ENCODE results near the gene BBS9. TPM values are rescaled to one million over a fixed set of nuclear protein-coding genes. Genes with fewer than 3 reads are reported as not detected.
A peak's percentile ranks its signal among the peaks of the same experiment; 100 is the strongest.

BBS9 gene
- total and polyA plus RNA-seq, 8 donors = 2.6 to 10.8 (median 6.0) TPM

DNA sequence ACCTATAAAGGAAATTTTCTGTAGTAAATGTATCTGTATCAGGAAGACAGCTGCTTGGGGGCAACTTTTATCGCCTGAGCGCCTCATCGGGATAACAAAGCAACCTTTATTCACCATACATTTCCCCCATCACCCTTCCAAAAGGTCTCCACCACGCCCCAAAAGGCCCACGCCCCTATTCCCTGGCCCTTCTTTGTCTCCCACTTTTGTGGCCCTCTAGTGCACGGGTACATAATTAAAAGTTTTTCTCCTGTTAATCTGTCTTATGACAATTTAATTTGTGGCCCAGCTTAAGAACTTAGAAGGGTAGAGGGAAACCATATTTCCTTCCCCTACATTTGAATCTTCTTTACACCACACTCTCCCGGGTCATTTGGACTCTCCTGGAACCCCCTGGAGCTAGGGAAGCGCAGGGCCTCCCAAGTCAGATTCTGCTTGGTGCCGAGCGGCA lies 20.8 kb upstream of the BBS9 start:
- FAIRE-seq (no peak), DNase-seq (no peak), ATAC-seq (peak in 3 of 4 donors; percentile 3 to 28 (median 6))
- Histone ChIP-seq H3K9me3 (no peaks in the 10 kb centered on the region), H3K27ac (peak overlapping the region; percentile 35 to 72 (median 71)), H3K4me3 (peak overlapping the region; percentile 78 to 97 (median 91)), H3K4me1 (peaks cover 13 to 23% (median 16%) of the 10 kb centered on the region in 3 donors), H3K36me3 (peaks cover 0 to 2% (median 0%) of the 10 kb centered on the region in 3 donors), H3K27me3 (no peaks in the 10 kb centered on the region)
- 0 to 1% methylated on average over 10 of the region's 10 CpGs for WGBS, 2 donors
- TF ChIP-seq, protein P1, sequence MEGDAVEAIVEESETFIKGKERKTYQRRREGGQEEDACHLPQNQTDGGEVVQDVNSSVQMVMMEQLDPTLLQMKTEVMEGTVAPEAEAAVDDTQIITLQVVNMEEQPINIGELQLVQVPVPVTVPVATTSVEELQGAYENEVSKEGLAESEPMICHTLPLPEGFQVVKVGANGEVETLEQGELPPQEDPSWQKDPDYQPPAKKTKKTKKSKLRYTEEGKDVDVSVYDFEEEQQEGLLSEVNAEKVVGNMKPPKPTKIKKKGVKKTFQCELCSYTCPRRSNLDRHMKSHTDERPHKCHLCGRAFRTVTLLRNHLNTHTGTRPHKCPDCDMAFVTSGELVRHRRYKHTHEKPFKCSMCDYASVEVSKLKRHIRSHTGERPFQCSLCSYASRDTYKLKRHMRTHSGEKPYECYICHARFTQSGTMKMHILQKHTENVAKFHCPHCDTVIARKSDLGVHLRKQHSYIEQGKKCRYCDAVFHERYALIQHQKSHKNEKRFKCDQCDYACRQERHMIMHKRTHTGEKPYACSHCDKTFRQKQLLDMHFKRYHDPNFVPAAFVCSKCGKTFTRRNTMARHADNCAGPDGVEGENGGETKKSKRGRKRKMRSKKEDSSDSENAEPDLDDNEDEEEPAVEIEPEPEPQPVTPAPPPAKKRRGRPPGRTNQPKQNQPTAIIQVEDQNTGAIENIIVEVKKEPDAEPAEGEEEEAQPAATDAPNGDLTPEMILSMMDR (IDR thresholded peaks at IDR 0.05) = no peak
- intact Hi-C loops (cut with DNase I) = loop anchor here in 1 of 3 donors (5.0 kb wide), 1 partner anchor 166 kb away; no protein-coding TSS in a partner anchor

DNA sequence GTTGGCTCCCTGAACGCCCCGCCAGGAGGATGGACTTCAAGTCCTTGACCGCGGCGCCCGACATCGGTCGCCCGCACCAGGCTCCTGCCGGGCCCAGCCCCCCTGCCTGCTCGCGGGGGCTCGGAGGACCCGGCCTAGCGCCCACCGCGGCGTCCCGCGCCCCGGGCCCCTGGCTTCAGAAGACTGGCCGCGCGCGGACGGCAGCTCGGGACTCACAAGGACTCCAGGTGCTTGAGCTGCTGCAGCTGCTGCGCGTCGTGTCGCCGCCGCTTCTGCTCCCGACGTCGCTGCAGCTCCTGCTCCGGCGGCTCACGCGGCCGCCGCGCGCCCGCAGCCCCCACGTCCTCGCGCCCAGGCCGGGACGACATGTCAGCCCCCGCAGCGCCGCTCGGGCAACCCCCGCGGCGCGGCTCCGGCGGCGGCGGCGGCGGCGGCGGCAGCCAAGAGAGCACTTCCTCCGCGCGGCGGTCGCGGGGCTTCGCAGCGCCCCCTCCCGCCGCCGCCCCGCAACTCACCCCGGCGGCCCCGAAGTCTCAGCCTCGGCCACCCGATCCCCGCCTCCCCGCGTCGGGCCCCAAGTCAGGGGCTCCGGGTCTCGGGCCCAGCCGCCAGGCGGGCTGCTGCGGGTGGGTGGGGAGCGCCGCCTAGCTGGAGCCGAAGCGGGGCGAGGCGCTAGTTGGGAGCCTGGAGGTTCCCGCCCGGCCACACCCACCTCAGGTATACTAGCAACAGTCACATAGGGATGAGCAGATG lies 20.2 kb upstream of the BBS9 start, which contains the start of gene RP9:
TSS of gene RP9 (minus strand) at position 400 of the 753 bp plus-strand sequence. CDS start at position 368, 32 bp downstream.
- no peak for FAIRE-seq
- no peaks in the 10 kb centered on the region for H3K36me3 ChIP-seq
- intact Hi-C loops (cut with DNase I) = loop anchor here in 1 of 3 donors (5.0 kb wide), 1 partner anchor 167 kb away; no protein-coding TSS in a partner anchor
- peak; percentile 94 to 96 (median 95) for ATAC-seq
- peak within 1 kb of the TSS; percentile 78 to 97 (median 91) for H3K4me3 ChIP-seq
- H3K27ac ChIP-seq = peak within 1 kb of the TSS; percentile 35 to 72 (median 71)
- H3K27me3 ChIP-seq = no peaks in the 10 kb centered on the region
- peak; percentile 46 to 87 (median 72) for DNase-seq
- 0 to 1% methylated on average over 54 to 100 of the region's 100 CpGs for WGBS, 2 donors
- TF ChIP-seq, protein P1 (IDR thresholded peaks at IDR 0.05) = peak; percentile 36 to 58 (median 46)
- peaks cover 13 to 23% (median 16%) of the 10 kb centered on the region in 3 donors for H3K4me1 ChIP-seq
- no peaks in the 10 kb centered on the region for H3K9me3 ChIP-seq

DNA sequence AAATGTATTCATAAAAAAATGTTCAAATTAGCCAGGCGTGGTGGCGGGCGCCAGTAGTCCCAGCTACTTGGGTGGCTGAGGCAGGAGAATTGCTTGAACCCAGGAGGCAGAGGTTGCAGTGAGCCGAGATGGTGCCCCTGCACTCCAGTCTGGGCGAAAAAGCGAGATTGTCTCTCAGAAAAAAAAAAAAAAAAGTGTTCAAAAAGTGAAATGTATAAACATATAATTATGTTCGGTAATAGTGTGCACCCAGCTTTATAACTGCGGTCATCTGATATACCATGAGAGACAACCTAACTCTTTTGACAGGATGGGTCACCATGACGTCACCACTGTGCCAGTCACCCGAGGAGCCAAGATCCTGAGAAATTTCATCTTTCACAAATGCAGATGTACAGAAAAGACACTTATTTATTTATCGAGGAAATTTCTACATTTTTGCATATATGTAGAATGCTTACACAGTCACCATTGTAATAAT lies 19.6 kb upstream of the BBS9 start:
- ATAC-seq (no peak), DNase-seq (no peak), FAIRE-seq (no peak)
- TF ChIP-seq, protein P1 (IDR thresholded peaks at IDR 0.05) = no peak
- WGBS, 2 donors = 24 to 28% methylated on average over 11 of the region's 11 CpGs
- Histone ChIP-seq H3K4me1 (peaks cover 13 to 23% (median 16%) of the 10 kb centered on the region in 3 donors), H3K4me3 (peak overlapping the region; percentile 38 to 97 (median 86)), H3K36me3 (no peaks in the 10 kb centered on the region), H3K9me3 (no peaks in the 10 kb centered on the region), H3K27ac (no peak overlapping the region), H3K27me3 (no peaks in the 10 kb centered on the region)
- intact Hi-C loops (cut with DNase I) = loop anchor here in 1 of 3 donors (5.0 to 10.0 kb wide), 2 partner anchors 55 to 167 kb away; no protein-coding TSS in a partner anchor

DNA sequence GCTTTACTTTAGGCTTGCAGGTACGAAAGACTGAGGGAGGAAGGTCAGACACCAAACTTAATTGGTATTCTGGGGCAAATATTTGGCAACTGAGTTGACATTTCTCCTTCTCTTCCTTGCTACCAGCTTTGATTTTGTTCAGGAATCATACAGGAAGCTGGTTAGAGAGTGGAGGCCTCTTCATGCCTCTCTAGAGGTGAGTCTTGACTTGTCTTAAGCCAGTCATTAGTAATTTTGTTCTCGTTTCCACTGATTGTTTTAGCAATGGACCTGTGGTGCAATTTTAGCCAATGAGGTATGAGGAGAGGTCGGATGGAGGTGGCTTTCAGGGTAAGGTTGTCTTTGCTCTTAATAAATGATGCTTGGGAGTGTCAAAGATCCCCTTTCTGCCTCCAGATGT lies 17.8 kb upstream of the BBS9 start:
- ATAC-seq (no peak), FAIRE-seq (no peak), DNase-seq (no peak)
- H3K27ac ChIP-seq = no peak overlapping the region
- peaks cover 13 to 20% (median 16%) of the 10 kb centered on the region in 3 donors for H3K4me1 ChIP-seq
- no peak overlapping the region for H3K4me3 ChIP-seq
- no peaks in the 10 kb centered on the region for H3K27me3 ChIP-seq
- WGBS, 2 donors = 46 to 49% methylated on average over 3 of the region's 3 CpGs
- intact Hi-C loops (cut with DNase I) = loop anchor here in 1 of 3 donors (10.0 kb wide), 1 partner anchor 57 kb away; no protein-coding TSS in a partner anchor
- TF ChIP-seq, protein P1 (IDR thresholded peaks at IDR 0.05) = no peak
- no peaks in the 10 kb centered on the region for H3K9me3 ChIP-seq
- no peaks in the 10 kb centered on the region for H3K36me3 ChIP-seq

Data from pancreas (tissue), 10 donors.